Erythroblast (primary cell): ENCODE measurements around the gene HEATR3.

ENCODE experiments used
- DNase-seq, 2 experiments: peaks; one replicate each; lab custom pipeline; 2025; lab: John Stamatoyannopoulos, UW
- GATA1 ChIP-seq: IDR thresholded peaks from 2 replicates; pipeline ENCODE4 v1.6.1; 2011; ENCODE audit warnings: low read depth, mild to moderate bottlenecking, control low read depth, low read length, moderate library complexity
- POLR2A ChIP-seq: IDR thresholded peaks from 2 replicates; pipeline ENCODE4 v1.6.1; 2011; ENCODE audit warnings: mild to moderate bottlenecking, low read length

The HEATR3 gene

GRCh38 chr16:50133214-50133613 is 67.4 kb downstream of the HEATR3 start:
- DNase-seq, result no peak

DNA sequence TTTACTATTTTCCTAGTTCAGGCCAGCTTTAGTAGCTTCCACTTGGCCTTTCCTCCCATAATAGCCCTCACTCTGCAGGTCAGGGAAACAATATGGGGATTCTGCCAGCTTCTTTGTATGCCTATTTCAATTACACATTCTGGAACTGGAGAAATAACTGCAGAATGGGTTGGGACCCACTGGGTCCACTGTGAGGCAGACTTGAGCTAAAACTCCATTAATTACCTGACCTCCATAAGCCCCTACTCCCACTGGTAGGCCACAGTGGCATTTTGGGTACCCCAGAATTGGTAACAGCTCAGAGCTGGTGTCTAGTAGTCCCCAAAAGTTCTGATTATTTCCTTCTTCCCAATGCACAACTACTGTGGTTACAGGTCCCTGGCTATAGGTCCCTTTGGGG is 70.6 kb downstream of the HEATR3 start:
- DNase-seq, result peak in 1 of 2 experiments; percentile 7
- no peak for TF ChIP-seq GATA1
- no peak for TF ChIP-seq POLR2A

More at GRCh38 chr16:50133214-50133613, 67.4 kb downstream of the HEATR3 start:
- no peak for TF ChIP-seq POLR2A
- no peak for TF ChIP-seq GATA1

DNA sequence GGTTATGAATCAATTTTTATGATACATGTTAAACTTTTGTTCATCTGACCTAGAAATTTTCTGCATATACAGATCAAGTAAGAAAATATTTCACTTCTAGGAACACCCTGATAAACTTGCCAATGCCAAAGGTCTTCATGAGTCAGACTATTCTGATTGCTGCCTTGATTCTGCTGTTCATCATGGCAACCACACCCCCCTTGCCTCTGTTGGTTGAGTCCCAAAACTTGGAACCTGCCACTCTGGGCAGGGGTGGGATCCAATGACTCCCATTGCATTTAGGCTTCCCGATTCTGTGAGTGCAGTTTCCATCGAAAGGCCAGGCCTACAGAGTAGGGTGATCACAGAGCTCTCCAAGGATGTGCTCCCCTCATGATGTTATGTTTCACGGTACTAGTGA is 71.5 kb downstream of the HEATR3 start:
- TF ChIP-seq POLR2A (no peak), GATA1 (no peak)
- no peak for DNase-seq

DNA sequence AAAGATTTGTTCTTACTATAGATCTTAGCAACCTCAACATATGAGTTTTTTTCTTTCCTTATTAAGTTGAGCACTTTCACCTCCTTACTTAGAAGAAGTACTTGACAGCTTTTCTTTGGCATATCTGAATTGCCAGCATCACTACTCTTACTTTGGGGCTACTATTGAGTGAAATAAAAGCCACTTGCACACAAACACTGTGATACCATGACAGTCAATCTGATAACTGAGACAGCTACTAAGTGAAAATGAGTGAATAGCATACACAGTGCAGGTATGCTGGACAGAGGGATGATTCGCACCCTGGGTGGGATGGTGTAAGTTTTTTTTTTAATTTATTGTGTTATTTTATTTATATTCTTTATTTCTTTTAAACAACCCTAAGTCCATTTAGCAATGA is 73.8 kb downstream of the HEATR3 start:
- no peak for TF ChIP-seq GATA1
- no peak for TF ChIP-seq POLR2A
- DNase-seq, result no peak

DNA sequence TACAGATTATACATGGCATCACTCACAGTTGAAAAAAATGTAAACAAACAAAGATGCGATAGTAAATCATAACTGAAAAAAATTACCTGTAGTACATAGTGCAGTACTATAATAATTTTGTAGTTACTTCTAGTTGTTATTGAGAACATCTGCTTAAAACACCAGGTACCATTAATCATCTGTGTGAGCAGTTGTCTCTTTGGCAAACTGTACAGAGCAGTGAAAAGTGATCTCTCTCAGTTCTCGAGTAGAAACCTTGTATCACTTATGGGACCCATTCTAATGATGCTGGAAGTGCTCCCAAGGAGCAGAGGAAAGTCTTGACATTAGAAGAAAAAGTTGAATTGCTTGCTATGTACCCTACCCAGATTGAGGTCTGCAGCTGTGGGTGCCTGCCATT is 78.4 kb downstream of the HEATR3 start:
- no peak for DNase-seq
- TF ChIP-seq POLR2A, result no peak
- no peak for TF ChIP-seq GATA1

- DNase-seq, result no peak
- TF ChIP-seq POLR2A (no peak), GATA1 (no peak)
Observed at GRCh38 chr16:50146479-50147435, 81.0 kb downstream of the HEATR3 start.

- TF ChIP-seq GATA1, result no peak
- no peak for TF ChIP-seq POLR2A
- DNase-seq, result peak in 1 of 2 experiments; percentile 10
Observed at GRCh38 chr16:50151322-50151721, 85.6 kb downstream of the HEATR3 start.

DNA sequence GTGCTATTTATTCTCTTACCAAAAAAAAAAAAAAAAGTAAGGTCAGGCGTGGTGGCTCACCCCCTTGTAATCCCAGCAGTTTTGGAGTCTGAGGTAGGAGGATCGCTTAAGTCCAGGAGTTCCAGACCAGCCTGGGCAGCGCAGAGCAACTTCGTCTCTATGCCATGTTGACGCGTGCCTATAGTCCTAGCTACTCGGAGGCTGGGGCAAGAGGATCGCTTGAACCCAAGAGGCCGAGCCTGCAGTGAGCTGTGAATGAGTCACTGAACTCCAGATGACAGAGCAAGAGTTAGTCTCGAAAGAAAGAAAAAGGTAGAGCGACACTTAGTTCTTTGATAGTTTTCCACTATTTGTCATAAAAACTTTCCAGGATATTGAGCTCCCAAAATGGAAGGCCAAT is 86.0 kb downstream of the HEATR3 start:
- TF ChIP-seq POLR2A (no peak), GATA1 (no peak)
- DNase-seq, result no peak

- TF ChIP-seq POLR2A (no peak), GATA1 (no peak)
- no peak for DNase-seq
Observed at GRCh38 chr16:50152351-50152806, 86.6 kb downstream of the HEATR3 start.

DNA sequence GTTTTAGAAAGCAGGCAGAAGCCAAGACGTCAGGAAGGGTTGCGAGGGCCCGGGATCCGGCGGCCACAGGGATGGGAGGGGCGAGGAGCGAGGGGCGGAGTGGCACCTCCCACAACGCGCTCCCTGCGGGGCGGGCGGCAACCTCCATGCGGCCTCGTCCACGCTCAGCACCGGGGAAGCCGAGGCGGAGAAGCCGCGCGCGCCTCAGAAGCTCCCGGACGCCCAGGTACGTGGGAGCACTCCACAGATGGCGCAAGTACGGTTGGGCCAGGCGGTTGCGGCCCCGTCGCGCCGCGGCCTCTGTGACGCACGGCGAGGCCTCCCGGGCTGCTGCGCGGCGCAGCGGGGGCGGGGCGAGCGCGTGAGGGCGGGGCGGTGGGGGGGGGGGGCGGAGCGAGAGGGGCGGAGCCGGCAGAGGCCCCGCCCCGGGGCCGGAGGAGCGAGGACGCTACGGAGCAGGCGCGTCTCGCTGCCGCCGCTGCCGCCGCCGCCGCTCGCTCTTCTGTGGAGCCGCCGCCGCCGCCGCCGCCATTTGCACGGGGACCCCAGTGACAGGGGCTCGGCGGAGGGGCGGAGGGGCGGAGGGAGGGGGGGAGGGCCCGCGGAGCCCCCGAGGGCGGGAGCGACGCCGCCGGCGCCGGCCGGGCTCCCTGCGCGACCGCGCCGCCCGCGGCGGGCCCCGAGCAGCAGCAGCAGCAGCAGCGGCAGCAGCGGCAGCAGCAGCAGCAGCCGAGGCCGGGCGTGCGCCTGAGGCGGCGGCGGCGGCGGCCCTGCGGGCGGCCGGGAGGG is 87.2 kb downstream of the HEATR3 start, which contains the start of gene TENT4B:
TSS of gene TENT4B (plus strand) at position 500 of the 789 bp plus-strand sequence. CDS start 316 bp downstream, outside the sequence.
- peak; percentile 89 to 95 for DNase-seq

DNA sequence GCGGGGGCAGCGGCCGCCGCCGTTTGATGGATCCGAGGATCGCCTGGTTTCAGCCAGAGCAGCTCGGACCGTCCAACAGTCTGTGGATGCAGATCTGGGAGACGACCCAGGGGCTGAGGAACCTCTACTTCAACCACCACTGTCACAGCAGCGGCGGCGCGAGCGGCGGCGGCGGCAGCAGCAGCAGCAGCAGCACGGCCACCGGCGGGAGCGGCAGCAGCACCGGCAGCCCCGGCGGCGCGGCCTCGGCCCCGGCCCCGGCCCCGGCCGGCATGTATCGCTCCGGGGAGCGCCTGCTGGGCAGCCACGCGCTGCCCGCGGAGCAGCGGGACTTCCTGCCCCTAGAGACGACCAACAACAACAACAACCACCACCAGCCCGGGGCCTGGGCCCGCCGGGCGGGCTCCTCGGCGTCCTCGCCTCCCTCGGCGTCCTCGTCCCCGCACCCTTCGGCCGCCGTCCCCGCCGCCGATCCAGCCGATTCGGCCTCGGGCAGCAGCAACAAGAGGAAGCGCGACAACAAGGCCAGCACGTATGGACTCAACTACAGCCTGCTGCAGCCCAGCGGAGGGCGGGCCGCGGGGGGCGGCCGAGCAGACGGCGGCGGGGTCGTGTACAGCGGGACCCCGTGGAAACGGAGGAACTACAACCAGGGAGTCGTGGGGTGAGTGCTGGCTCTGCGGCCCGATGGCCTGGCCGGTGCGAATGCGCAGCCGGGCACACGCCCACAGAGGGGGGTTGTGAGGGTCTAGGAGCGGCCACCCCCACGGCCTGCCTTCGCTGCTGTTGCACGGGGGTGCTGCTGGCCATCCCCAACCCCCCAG is 88.0 kb downstream of the HEATR3 start:
- TF ChIP-seq GATA1 (no peak), POLR2A (no peak)
- DNase-seq, result peak; percentile 64 to 75

More for the DNA sequence above, 87.2 kb downstream of the HEATR3 start, which contains the start of gene TENT4B:
- TF ChIP-seq POLR2A, result peak; percentile 56
- TF ChIP-seq GATA1, result no peak

GRCh38 chr16:50154420-50154950 is 88.7 kb downstream of the HEATR3 start:
- TF ChIP-seq POLR2A, result no peak
- no peak for TF ChIP-seq GATA1
- peak; percentile 28 to 45 for DNase-seq
